ENCODE data around the gene UBR3.
"Not testable (repeated sequence)": the region's sequence is repeated elsewhere in the genome, so short reads cannot be mapped to it uniquely, and the experiment has no call there.

The UBR3 gene

GRCh38 chr2:169928463-169928864, 101.2 kb downstream of the UBR3 start:
- in situ Hi-C loops (cut with HindIII; ENCODE audit: low sequenced_read_pairs), result no loop called here

DNA sequence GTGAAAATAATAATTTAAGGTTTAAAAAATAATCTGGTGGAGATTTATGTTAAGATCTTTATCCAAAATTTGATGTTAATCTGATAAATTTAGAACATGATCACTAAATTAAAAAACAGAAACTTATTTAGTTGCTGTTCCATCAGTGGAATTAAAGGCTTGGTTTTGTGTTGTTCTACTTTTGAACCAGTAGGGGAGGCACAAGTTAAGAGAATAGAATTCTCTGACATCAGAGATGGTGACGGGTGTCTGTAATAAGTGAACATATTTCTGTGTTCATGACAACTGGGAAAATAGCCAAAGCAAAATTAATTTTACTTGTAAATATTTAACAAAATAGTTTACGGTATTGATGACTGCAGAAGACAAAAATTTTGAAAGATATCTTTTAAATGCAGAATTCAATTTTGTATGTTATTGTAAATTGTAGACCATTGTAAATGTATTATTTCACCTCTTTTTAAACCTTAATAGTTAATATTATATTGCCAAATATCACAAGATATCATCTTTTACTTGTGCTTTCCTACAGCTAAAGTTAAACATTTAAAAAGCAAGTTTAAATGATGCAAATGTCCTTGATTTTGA, 106.0 kb downstream of the UBR3 start:
- in situ Hi-C loops (cut with HindIII; ENCODE audit: low sequenced_read_pairs), result no loop called here

- in situ Hi-C loops (cut with HindIII; ENCODE audit: low sequenced_read_pairs), result not testable (repeated sequence)
Observed at GRCh38 chr2:169936652-169937051, 109.4 kb downstream of the UBR3 start.

DNA sequence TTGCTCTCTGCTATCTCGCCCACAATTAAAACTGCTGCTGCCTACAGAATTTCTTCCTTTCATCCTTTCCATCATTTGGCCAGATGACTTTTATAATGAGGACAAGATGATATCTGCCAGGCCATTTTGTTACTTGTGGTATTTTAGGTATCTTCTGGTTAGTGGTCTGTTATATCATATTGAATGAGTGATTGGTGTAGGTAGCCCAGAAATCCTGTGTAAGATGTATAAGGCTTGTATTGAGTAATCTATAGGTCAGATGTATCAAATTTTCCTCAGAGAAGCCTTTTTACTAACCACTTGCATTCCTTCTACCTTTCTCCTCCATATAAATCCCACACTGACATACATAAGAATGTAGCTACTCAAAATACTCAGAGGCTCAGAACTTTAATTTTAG, 118.3 kb downstream of the UBR3 start:
- in situ Hi-C loops (cut with HindIII; ENCODE audit: low sequenced_read_pairs), result no loop called here

GRCh38 chr2:169946092-169946491, 118.8 kb downstream of the UBR3 start:
- in situ Hi-C loops (cut with HindIII; ENCODE audit: low sequenced_read_pairs), result no loop called here

- in situ Hi-C loops (cut with HindIII; ENCODE audit: low sequenced_read_pairs), result no loop called here
Observed at GRCh38 chr2:169946546-169946945, 119.3 kb downstream of the UBR3 start.

GRCh38 chr2:169955940-169956339, 128.7 kb downstream of the UBR3 start:
- in situ Hi-C loops (cut with HindIII; ENCODE audit: low sequenced_read_pairs), result no loop called here

DNA sequence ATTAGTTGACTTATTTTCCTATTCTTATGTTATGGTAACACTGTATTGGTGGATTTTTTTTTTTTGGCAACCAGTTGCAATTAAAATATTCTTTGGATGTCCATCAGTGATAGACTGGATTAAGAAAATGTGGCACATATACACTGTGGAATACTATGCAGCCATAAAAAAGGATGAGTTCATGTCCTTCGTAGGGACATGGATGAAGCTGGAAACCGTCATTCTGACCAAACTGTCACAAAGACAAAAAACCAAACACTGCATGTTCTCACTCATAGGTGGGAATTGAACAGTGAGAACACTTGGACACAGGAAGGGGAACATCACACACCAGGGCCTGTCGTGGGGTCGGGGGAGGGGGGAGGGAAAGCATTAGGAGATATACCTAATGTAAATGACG, 130.0 kb downstream of the UBR3 start:
- in situ Hi-C loops (cut with HindIII; ENCODE audit: low sequenced_read_pairs), result not testable (repeated sequence)

- in situ Hi-C loops (cut with HindIII; ENCODE audit: low sequenced_read_pairs), result no loop called here
Observed at GRCh38 chr2:169961911-169962310, 134.7 kb downstream of the UBR3 start.

GRCh38 chr2:169963786-169964185, 136.5 kb downstream of the UBR3 start:
- in situ Hi-C loops (cut with HindIII; ENCODE audit: low sequenced_read_pairs), result no loop called here

DNA sequence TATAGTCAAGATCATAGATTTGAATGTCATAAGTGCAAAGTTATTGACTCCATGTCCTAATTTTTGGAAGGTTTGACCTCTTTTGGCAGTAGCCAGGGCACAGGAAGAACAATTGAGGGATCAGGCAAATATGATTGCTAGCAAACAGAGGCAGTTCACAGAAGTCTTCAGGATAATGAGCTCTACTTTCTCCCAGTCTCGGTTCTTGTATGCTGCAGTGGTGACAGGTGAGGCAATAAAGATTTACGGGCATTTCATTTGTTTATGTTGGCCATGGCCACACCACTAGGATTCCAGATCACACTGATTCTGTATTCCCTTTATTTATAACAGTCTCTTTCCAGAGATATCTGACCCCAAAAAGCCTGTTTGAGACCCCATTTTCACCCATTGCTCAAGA, 137.5 kb downstream of the UBR3 start:
- in situ Hi-C loops (cut with HindIII; ENCODE audit: low sequenced_read_pairs), result no loop called here

- in situ Hi-C loops (cut with HindIII; ENCODE audit: low sequenced_read_pairs), result no loop called here
Observed at GRCh38 chr2:169965495-169965894, 138.2 kb downstream of the UBR3 start.

DNA sequence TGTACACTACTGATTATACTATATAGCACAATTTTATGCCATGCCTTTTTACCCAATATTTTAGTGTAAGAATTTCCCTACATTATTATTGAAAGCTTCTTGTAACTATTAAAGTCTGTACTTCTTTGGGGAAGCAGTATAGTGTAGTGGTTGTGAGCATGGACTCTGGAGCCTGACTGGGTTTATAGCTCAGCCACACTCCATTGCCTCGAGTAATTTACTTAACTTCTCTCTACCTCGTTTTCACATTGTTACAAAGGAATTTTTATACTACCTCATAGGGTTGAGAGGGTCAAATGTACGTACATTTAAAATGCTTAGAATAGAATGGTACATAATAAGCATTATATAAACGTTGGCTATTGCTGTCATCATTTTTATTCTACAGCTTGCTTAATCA, 139.2 kb downstream of the UBR3 start:
- in situ Hi-C loops (cut with HindIII; ENCODE audit: low sequenced_read_pairs), result no loop called here

GRCh38 chr2:169968743-169969142, 141.5 kb downstream of the UBR3 start:
- in situ Hi-C loops (cut with HindIII; ENCODE audit: low sequenced_read_pairs), result no loop called here

DNA sequence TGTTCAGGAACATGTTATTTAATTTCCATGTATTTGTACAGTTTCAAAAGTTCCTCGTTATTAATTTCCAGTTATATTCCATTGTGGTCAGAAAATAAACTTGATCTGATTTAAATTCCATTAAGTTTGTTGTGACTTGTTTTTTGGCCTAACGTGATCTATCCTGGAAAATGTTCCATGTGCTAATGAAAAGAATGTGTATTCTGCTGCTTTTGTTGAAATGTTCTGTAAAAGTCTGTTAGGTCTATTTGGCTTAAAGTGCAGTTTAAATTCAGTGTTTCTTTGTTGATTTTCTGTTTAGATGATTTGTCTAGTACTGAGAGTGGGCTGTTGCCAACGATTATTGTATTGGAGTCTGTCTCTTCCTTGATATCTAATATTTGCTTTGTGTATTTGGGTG, 148.0 kb downstream of the UBR3 start:
- in situ Hi-C loops (cut with HindIII; ENCODE audit: low sequenced_read_pairs), result no loop called here

GRCh38 chr2:169976335-169976851, 149.1 kb downstream of the UBR3 start:
- in situ Hi-C loops (cut with HindIII; ENCODE audit: low sequenced_read_pairs), result no loop called here

DNA sequence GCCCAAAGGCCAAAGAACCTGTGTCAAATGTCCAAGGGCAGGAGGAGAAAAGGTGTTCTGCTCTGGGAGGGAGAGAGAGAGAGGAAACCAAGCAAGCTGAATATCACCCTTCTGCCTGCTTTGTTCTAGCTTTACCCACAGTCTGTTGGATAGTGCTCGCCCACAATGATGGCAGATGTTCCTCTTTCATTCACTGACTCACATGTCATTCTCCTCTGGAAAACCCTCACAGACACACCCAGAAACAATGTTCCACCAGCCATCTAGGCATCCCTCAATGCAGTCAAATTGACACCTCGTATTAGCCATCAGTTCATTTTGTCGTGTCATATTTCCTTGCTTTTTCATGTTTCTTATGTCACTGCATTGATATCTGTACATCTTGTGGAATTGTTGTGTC, 150.3 kb downstream of the UBR3 start:
- in situ Hi-C loops (cut with HindIII; ENCODE audit: low sequenced_read_pairs), result no loop called here

DNA sequence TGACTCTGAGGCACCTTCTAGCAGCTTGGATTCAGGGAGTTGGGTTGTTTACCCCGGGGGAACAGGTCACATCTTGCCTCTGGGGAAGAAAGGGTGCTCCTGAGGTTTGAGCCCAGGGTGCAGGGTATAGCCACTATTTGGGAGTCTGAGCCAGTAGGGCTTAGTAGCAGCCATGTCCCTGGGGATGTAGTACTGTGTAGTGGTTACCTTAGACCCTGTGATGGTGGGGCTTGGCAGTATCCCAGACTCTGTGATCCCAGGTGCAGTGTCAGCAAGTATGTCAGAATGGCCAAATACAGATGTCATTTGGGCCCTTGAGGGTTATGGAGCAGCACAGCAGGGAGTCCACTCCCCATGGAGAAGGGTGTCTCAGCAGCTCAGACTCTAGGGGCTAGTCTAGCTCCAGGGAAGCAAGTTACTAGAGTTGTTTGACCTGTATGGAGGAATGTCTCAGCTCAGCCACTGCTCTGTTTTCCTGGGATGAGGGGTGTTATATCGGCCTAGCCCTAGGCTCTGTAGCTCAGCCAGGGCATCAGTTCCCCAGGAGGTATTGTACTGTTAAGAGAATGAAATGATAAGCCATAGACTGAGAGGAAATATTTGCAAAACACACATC, 151.3 kb downstream of the UBR3 start:
- in situ Hi-C loops (cut with HindIII; ENCODE audit: low sequenced_read_pairs), result no loop called here

- in situ Hi-C loops (cut with HindIII; ENCODE audit: low sequenced_read_pairs), result no loop called here
Observed at GRCh38 chr2:169979025-169979424, 151.8 kb downstream of the UBR3 start.

DNA sequence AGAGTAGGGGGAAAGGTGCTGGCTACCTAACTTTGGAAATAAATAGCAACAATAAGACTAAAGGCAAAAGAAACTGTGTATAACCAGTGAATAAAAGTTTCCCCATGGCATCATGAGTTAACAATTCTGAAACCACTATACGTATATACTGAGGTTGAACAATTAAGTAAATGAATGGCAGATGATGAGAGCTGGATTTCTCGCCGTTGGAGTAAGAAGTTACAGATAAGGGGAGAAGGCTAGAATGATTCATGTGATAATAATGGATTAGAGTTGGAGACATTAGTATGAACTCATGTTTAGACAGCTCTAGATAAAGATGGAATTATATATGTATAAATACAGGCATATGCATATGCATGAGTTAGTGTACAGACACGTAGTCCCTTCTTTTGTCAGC, 152.7 kb downstream of the UBR3 start:
- in situ Hi-C loops (cut with HindIII; ENCODE audit: low sequenced_read_pairs), result no loop called here

- in situ Hi-C loops (cut with HindIII; ENCODE audit: low sequenced_read_pairs), result no loop called here
Observed at GRCh38 chr2:169980643-169981042, 153.4 kb downstream of the UBR3 start.

DNA sequence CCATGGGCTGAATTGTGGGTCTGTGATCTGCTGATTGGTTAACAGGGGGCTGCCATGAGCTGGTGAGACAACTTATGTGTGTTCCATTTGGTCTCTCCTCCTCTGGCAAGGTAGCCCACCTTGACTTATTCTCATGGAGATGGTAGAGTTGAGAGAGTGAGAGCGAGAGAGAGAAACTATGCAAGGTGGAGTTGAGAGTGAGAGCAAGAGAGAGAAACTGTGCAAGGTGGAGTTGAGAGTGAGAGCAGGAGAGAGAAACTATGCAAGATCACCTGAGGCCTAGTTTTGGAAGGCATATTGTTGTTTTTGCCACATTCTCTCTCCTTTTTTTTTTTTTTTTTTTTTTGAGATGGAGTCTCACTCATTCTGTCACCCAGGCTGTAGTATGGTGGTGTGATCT, 155.7 kb downstream of the UBR3 start:
- in situ Hi-C loops (cut with HindIII; ENCODE audit: low sequenced_read_pairs), result no loop called here

DNA sequence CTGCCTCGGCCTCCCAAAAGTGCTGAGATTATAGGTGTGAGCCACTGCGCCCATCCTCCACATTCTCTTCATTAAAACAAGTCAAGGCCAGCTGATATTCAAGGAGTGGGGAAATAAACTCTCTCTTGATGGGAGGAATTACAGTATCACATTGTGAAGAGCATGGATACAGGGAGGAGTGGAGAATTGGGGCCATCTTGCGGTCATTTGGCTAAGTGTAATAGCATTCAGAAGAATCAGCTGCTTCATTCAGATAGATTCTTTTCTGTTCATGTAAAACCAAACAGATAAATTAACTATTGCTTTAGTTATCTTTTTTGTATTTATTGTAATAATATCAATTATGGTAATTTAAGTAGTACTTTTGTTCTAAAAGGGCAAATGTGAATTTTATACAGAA, 156.3 kb downstream of the UBR3 start:
- in situ Hi-C loops (cut with HindIII; ENCODE audit: low sequenced_read_pairs), result no loop called here

Data from endothelial cell of hepatic sinusoid (primary cell).